Measurements from ENCODE around the gene LY6G6C.
A peak's percentile ranks its signal among the peaks of the same experiment; 100 is the strongest.

Gene LY6G6C

GRCh38 chr6:31737315-31737990 is 15.9 kb upstream of the LY6G6C start:
- no peak for DNase-seq (ENCODE audit: low read depth, low spot score)
- no peak for TF ChIP-seq CTCF (IDR thresholded peaks at IDR 0.05; ENCODE audit: low read depth, low read length)
- H3K4me3 ChIP-seq (ENCODE audit: low read depth, low read length): no peak overlapping the region
- in situ Hi-C loops (cut with HindIII; ENCODE audit: low sequenced_read_pairs): no loop called here

- no peak for DNase-seq (ENCODE audit: low read depth, low spot score)
- H3K4me3 ChIP-seq (ENCODE audit: low read depth, low read length): peak overlapping the region; percentile 63
- in situ Hi-C loops (cut with HindIII; ENCODE audit: low sequenced_read_pairs): no loop called here
- no peak for TF ChIP-seq CTCF (IDR thresholded peaks at IDR 0.05; ENCODE audit: low read depth, low read length)
Measured at GRCh38 chr6:31736768-31737314, 15.3 kb upstream of the LY6G6C start.

- DNase-seq (ENCODE audit: low read depth, low spot score): peak; percentile 86
Measured at GRCh38 chr6:31736021-31736767, 14.6 kb upstream of the LY6G6C start, which contains the start of gene CLIC1. TSS of gene CLIC1 (minus strand) at chr6:31736530. CDS start at chr6:31736300, 230 bp downstream.

GRCh38 chr6:31734821-31735406 is 13.4 kb upstream of the LY6G6C start:
- peak overlapping the region; percentile 63 for H3K4me3 ChIP-seq (ENCODE audit: low read depth, low read length)
- peak; percentile 48 for DNase-seq (ENCODE audit: low read depth, low spot score)
- TF ChIP-seq CTCF (IDR thresholded peaks at IDR 0.05; ENCODE audit: low read depth, low read length): no peak
- in situ Hi-C loops (cut with HindIII; ENCODE audit: low sequenced_read_pairs): no loop called here

More at GRCh38 chr6:31736021-31736767, 14.6 kb upstream of the LY6G6C start, which contains the start of gene CLIC1:
- TF ChIP-seq CTCF (IDR thresholded peaks at IDR 0.05; ENCODE audit: low read depth, low read length): no peak
- in situ Hi-C loops (cut with HindIII; ENCODE audit: low sequenced_read_pairs): no loop called here
- H3K4me3 ChIP-seq (ENCODE audit: low read depth, low read length): peak within 1 kb of the TSS; percentile 63

- no peak for DNase-seq (ENCODE audit: low read depth, low spot score)
- H3K4me3 ChIP-seq (ENCODE audit: low read depth, low read length): peak overlapping the region; percentile 63
- in situ Hi-C loops (cut with HindIII; ENCODE audit: low sequenced_read_pairs): no loop called here
- no peak for TF ChIP-seq CTCF (IDR thresholded peaks at IDR 0.05; ENCODE audit: low read depth, low read length)
Measured at GRCh38 chr6:31734247-31734820, 12.8 kb upstream of the LY6G6C start.

GRCh38 chr6:31733734-31734133 is 12.2 kb upstream of the LY6G6C start:
- DNase-seq (ENCODE audit: low read depth, low spot score): no peak
- TF ChIP-seq CTCF (IDR thresholded peaks at IDR 0.05; ENCODE audit: low read depth, low read length): no peak
- no peak overlapping the region for H3K4me3 ChIP-seq (ENCODE audit: low read depth, low read length)
- in situ Hi-C loops (cut with HindIII; ENCODE audit: low sequenced_read_pairs): no loop called here

Measured in astrocyte of the spinal cord (primary cell).